GM23338 (cell line): Measurements from ENCODE around the gene KLHL25. TPM values are rescaled to one million over a fixed set of nuclear protein-coding genes. Genes with fewer than 3 reads are reported as not detected.
"Not testable (repeated sequence)": the region's sequence is repeated elsewhere in the genome, so short reads cannot be mapped to it uniquely, and the experiment has no call there.

Experiments used
- ATAC-seq: fragments of 200-7000 bp; cut with Tn5 transposase; 3 replicates; pipeline ENCODE4 v1.9.1; 2020
- DNase-seq: peaks from one replicate; pipeline ENCODE4 v3.0.0-alpha.2; 2015; ENCODE audit warnings: low spot score
- H2AFZ ChIP-seq: fragments of 200-600 bp; sonication (generic); 2 replicates; pipeline ENCODE4 v1.8.0; 2016; ENCODE audit warnings: antibody characterized with exemption, mild to moderate bottlenecking, moderate library complexity
- H3F3A ChIP-seq: fragments of 200-600 bp; sonication (generic); replicated peaks from 2 replicates; pipeline ENCODE4 v1.8.0; 2017; ENCODE audit warnings: antibody characterized with exemption, mixed run types, low read depth
- H3K27ac ChIP-seq: fragments of 200-600 bp; sonication (generic); 2 replicates; pipeline ENCODE4 v1.6.1; 2016; ENCODE audit warnings: low read depth
- H3K27me3 ChIP-seq: fragments of 200-600 bp; sonication (generic); 2 replicates; pipeline ENCODE4 v1.8.0; 2016; ENCODE audit warnings: mild to moderate bottlenecking, mixed run types, moderate library complexity; ENCODE audit not compliant: insufficient read depth
- H3K36me3 ChIP-seq: fragments of 200-600 bp; sonication (generic); 2 replicates; pipeline ENCODE4 v1.8.0; 2016; ENCODE audit warnings: mild to moderate bottlenecking; ENCODE audit not compliant: insufficient read depth
- H3K4me1 ChIP-seq: fragments of 200-600 bp; sonication (generic); 2 replicates; pipeline ENCODE4 v1.8.0; 2016; ENCODE audit warnings: mild to moderate bottlenecking, moderate library complexity; ENCODE audit not compliant: insufficient read depth
- H3K4me2 ChIP-seq: fragments of 200-600 bp; sonication (generic); 2 replicates; pipeline ENCODE4 v1.7.1; 2017; ENCODE audit warnings: mixed run types
- H3K4me3 ChIP-seq: fragments of 200-600 bp; sonication (generic); 2 replicates; pipeline ENCODE4 v1.6.1; 2016; ENCODE audit warnings: mixed run types
- H3K79me2 ChIP-seq: fragments of 200-600 bp; sonication (generic); replicated peaks from 2 replicates; pipeline ENCODE4 v1.8.0; 2017; ENCODE audit warnings: mild to moderate bottlenecking; ENCODE audit not compliant: insufficient read depth
- H3K9me2 ChIP-seq: fragments of 200-600 bp; sonication (generic); 2 replicates; pipeline ENCODE4 v1.8.0; 2017; ENCODE audit not compliant: insufficient read depth
- H4K20me1 ChIP-seq: fragments of 200-600 bp; sonication (generic); replicated peaks from 2 replicates; pipeline ENCODE4 v1.8.0; 2017; ENCODE audit warnings: mild to moderate bottlenecking; ENCODE audit not compliant: insufficient read depth
- H3K27ac Mint-ChIP-seq: 2 replicates; pipeline ENCODE4 v1.8.0; 2020; ENCODE audit warnings: inconsistent platforms, mild to moderate bottlenecking, moderate library complexity, mixed read lengths
- H3K27me3 Mint-ChIP-seq: 3 replicates; pipeline ENCODE4 v1.8.0; 2022; ENCODE audit warnings: low read depth, mild to moderate bottlenecking, moderate library complexity, mixed read lengths, inconsistent platforms; ENCODE audit not compliant: insufficient read depth, poor library complexity
- H3K36me3 Mint-ChIP-seq: 3 replicates; pipeline ENCODE4 v1.8.0; 2021; ENCODE audit warnings: low read depth, mild to moderate bottlenecking, inconsistent platforms, moderate library complexity, mixed read lengths
- H3K4me1 Mint-ChIP-seq: 3 replicates; pipeline ENCODE4 v1.8.0; 2020; ENCODE audit warnings: mild to moderate bottlenecking, inconsistent platforms, mixed read lengths
- H3K4me3 Mint-ChIP-seq: 3 replicates; pipeline ENCODE4 v1.8.0; 2021; ENCODE audit warnings: moderate library complexity, mild to moderate bottlenecking, inconsistent platforms, mixed read lengths
- H3K9me3 Mint-ChIP-seq: 3 replicates; pipeline ENCODE4 v1.8.0; 2020; ENCODE audit warnings: moderate library complexity, mild to moderate bottlenecking, inconsistent platforms, mixed read lengths
- CREB1 ChIP-seq: fragments of 250-450 bp; sonication (Bioruptor Pico); IDR thresholded peaks from 2 replicates; pipeline ENCODE4 v1.5.0; 2020; ENCODE audit warnings: low read depth, mild to moderate bottlenecking, moderate library complexity
- NANOG ChIP-seq: IDR thresholded peaks from 2 replicates; pipeline ENCODE4 v1.6.1; 2016; ENCODE audit warnings: antibody characterized with exemption, borderline replicate concordance
- STAT1 ChIP-seq: IDR thresholded peaks from one replicate; pipeline ENCODE4 v1.6.1; 2016; ENCODE audit warnings: antibody characterized with exemption; ENCODE audit not compliant: unreplicated experiment
- polyA plus RNA-seq: library from polyadenylated mRNA; unstranded; fragments of >200 nt; fragmentation: Nextera tagmentation; extraction: Ambion mirVana; gene quantifications from 2 replicates; pipeline ENCODE4 v1.2.1, GENCODE V29; 2016
- total RNA-seq: library from RNA; depleted of rRNA; stranded (reverse); fragments of >200 nt; shearing (Covaris generic); gene quantifications from 2 replicates; pipeline ENCODE4 v1.2.3, GENCODE V29; 2014
- TF ChIP-seq, protein P1 (sequence below), 2 experiments: fragments of 200-600 bp in 1 of 2; sonication (generic) in 1 of 2; conservative IDR thresholded peaks; 2 replicates each; pipeline versions ENCODE4 v1.5.1 to v1.6.1; 2016 to 2017; ENCODE audit warnings: antibody characterized with exemption in 2 of 2, low read depth in 2 of 2, mild to moderate bottlenecking in 2 of 2, moderate library complexity in 1 of 2
- TF ChIP-seq, protein P2 (sequence below): fragments of 250-450 bp; sonication (Bioruptor Pico); IDR thresholded peaks from 2 replicates; pipeline ENCODE4 v1.5.0; 2020; ENCODE audit warnings: mild to moderate bottlenecking, moderate library complexity
- TF ChIP-seq, protein P3 (sequence below): IDR thresholded peaks from one replicate; pipeline ENCODE4 v1.6.1; 2018; ENCODE audit warnings: antibody characterized with exemption; ENCODE audit not compliant: unreplicated experiment

The KLHL25 gene
- total and polyA plus RNA-seq, 2 experiments from 2014 or later = 5.2 to 28.5 TPM

DNA sequence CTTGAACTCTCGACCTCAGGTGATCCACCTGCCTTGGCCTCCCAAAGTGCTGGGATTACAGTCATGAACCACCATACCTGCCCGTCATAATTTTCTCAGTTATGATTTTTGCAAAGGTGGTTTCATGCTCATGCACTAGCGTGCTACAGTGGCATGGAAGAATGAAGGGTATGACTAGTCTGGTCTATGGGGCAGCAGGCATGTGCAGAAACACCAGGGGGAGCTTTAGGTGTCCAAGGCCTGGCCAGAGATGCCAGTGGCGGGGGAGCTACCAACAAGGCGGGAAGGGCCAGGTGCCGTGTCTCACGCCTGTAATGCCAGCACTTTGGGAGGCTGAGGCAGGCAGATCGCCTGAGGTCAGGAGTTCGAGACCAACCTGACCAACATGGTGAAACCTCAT lies 7.9 kb upstream of the KLHL25 start:
- not testable (repeated sequence) for H3K36me3 ChIP-seq, H3K27ac ChIP-seq, H3K9me2 ChIP-seq, H4K20me1 ChIP-seq, H3K36me3 Mint-ChIP-seq, H3K9me3 Mint-ChIP-seq, H2AFZ ChIP-seq, H3F3A ChIP-seq, H3K4me3 ChIP-seq, H3K27ac Mint-ChIP-seq, H3K4me1 Mint-ChIP-seq, H3K4me3 Mint-ChIP-seq, H3K79me2 ChIP-seq, H3K4me1 ChIP-seq, H3K4me2 ChIP-seq, H3K27me3 ChIP-seq
- H3K27me3 Mint-ChIP-seq = peaks cover 15% of the 10 kb centered on the region
- DNase-seq (peak; percentile 19), ATAC-seq (peak; percentile 39; the same call in 2 of the 3 replicates)
- TF ChIP-seq, protein P1, sequence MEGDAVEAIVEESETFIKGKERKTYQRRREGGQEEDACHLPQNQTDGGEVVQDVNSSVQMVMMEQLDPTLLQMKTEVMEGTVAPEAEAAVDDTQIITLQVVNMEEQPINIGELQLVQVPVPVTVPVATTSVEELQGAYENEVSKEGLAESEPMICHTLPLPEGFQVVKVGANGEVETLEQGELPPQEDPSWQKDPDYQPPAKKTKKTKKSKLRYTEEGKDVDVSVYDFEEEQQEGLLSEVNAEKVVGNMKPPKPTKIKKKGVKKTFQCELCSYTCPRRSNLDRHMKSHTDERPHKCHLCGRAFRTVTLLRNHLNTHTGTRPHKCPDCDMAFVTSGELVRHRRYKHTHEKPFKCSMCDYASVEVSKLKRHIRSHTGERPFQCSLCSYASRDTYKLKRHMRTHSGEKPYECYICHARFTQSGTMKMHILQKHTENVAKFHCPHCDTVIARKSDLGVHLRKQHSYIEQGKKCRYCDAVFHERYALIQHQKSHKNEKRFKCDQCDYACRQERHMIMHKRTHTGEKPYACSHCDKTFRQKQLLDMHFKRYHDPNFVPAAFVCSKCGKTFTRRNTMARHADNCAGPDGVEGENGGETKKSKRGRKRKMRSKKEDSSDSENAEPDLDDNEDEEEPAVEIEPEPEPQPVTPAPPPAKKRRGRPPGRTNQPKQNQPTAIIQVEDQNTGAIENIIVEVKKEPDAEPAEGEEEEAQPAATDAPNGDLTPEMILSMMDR (conservative IDR thresholded peaks at IDR 0.05; ENCODE audit: low read depth in 2 of 2) = peak; percentile 34 to 53; a peak in 3 of 4 replicates

DNA sequence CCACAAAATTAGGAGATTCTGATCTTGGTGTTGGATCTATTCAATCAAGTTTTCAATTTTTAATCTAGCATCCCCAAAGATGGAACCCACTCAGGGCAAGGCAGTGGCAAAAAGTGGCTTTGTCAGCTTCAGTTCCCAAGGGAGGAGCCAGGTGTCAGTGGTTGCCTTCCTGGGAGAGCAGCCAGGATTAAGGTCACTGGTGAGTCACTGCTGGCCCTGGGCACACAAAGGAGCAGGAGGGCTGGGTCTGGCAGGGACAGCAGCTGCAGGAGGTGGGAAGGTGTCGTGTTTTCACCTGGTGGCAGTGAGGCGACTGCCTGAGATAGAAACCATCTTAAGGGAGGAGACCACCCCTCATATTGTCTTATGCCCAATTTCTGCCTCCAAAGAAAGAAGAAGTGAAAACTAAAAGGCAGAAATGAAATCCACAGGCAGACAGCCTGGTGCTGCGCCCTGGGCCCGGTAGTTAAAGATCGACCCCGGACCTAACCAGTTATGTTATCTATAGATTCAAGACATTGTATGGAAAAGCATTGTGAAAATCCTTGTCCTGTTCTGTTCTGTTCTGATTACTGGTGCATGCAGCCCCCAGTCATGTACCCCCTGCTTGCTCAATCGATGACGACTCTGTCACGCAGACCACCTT lies 5.9 kb upstream of the KLHL25 start:
- H3K27ac Mint-ChIP-seq = no peak overlapping the region
- no peak overlapping the region for H3K4me3 ChIP-seq
- H3K9me2 ChIP-seq = peaks cover 3% of the 10 kb centered on the region; the same call in 1 of the 2 replicates
- H3K4me2 ChIP-seq = no peak overlapping the region
- H3K9me3 Mint-ChIP-seq = no peaks in the 10 kb centered on the region; the same call in 2 of the 3 replicates
- no peak overlapping the region for H3K27ac ChIP-seq
- H3K4me3 Mint-ChIP-seq = no peak overlapping the region
- H3K27me3 ChIP-seq = no peaks in the 10 kb centered on the region
- H3K27me3 Mint-ChIP-seq = peaks cover 19% of the 10 kb centered on the region
- H2AFZ ChIP-seq = no peak overlapping the region
- H3K36me3 ChIP-seq = no peaks in the 10 kb centered on the region
- ATAC-seq = peak; percentile 52; the same call in 2 of the 3 replicates
- peaks cover 3% of the 10 kb centered on the region for H3K4me1 Mint-ChIP-seq
- no peaks in the 10 kb centered on the region; the same call in 1 of the 3 replicates for H3K36me3 Mint-ChIP-seq
- H3F3A ChIP-seq = no peaks in the 10 kb centered on the region
- TF ChIP-seq, protein P2, sequence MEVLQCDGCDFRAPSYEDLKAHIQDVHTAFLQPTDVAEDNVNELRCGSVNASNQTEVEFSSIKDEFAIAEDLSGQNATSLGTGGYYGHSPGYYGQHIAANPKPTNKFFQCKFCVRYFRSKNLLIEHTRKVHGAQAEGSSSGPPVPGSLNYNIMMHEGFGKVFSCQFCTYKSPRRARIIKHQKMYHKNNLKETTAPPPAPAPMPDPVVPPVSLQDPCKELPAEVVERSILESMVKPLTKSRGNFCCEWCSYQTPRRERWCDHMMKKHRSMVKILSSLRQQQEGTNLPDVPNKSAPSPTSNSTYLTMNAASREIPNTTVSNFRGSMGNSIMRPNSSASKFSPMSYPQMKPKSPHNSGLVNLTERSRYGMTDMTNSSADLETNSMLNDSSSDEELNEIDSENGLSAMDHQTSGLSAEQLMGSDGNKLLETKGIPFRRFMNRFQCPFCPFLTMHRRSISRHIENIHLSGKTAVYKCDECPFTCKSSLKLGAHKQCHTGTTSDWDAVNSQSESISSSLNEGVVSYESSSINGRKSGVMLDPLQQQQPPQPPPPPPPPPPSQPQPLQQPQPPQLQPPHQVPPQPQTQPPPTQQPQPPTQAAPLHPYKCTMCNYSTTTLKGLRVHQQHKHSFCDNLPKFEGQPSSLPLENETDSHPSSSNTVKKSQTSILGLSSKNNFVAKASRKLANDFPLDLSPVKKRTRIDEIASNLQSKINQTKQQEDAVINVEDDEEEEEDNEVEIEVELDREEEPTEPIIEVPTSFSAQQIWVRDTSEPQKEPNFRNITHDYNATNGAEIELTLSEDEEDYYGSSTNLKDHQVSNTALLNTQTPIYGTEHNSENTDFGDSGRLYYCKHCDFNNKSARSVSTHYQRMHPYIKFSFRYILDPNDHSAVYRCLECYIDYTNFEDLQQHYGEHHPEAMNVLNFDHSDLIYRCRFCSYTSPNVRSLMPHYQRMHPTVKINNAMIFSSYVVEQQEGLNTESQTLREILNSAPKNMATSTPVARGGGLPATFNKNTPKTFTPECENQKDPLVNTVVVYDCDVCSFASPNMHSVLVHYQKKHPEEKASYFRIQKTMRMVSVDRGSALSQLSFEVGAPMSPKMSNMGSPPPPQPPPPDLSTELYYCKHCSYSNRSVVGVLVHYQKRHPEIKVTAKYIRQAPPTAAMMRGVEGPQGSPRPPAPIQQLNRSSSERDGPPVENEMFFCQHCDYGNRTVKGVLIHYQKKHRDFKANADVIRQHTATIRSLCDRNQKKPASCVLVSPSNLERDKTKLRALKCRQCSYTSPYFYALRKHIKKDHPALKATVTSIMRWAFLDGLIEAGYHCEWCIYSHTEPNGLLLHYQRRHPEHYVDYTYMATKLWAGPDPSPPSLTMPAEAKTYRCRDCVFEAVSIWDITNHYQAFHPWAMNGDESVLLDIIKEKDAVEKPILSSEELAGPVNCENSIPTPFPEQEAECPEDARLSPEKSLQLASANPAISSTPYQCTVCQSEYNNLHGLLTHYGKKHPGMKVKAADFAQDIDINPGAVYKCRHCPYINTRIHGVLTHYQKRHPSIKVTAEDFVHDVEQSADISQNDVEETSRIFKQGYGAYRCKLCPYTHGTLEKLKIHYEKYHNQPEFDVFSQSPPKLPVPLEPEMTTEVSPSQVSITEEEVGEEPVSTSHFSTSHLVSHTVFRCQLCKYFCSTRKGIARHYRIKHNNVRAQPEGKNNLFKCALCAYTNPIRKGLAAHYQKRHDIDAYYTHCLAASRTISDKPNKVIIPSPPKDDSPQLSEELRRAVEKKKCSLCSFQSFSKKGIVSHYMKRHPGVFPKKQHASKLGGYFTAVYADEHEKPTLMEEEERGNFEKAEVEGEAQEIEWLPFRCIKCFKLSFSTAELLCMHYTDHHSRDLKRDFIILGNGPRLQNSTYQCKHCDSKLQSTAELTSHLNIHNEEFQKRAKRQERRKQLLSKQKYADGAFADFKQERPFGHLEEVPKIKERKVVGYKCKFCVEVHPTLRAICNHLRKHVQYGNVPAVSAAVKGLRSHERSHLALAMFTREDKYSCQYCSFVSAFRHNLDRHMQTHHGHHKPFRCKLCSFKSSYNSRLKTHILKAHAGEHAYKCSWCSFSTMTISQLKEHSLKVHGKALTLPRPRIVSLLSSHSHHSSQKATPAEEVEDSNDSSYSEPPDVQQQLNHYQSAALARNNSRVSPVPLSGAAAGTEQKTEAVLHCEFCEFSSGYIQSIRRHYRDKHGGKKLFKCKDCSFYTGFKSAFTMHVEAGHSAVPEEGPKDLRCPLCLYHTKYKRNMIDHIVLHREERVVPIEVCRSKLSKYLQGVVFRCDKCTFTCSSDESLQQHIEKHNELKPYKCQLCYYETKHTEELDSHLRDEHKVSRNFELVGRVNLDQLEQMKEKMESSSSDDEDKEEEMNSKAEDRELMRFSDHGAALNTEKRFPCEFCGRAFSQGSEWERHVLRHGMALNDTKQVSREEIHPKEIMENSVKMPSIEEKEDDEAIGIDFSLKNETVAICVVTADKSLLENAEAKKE (CRISPR knock-in tag) = no peak
- TF ChIP-seq NANOG (no peak), STAT1 (no peak), CREB1 (CRISPR knock-in tag) (no peak)
- TF ChIP-seq, protein P1 (conservative IDR thresholded peaks at IDR 0.05; ENCODE audit: low read depth in 2 of 2) = 0 out of 4 replicates have a peak, but pooled peaks of 1 of the 2 experiments have one; percentile 22
- TF ChIP-seq, protein P3, sequence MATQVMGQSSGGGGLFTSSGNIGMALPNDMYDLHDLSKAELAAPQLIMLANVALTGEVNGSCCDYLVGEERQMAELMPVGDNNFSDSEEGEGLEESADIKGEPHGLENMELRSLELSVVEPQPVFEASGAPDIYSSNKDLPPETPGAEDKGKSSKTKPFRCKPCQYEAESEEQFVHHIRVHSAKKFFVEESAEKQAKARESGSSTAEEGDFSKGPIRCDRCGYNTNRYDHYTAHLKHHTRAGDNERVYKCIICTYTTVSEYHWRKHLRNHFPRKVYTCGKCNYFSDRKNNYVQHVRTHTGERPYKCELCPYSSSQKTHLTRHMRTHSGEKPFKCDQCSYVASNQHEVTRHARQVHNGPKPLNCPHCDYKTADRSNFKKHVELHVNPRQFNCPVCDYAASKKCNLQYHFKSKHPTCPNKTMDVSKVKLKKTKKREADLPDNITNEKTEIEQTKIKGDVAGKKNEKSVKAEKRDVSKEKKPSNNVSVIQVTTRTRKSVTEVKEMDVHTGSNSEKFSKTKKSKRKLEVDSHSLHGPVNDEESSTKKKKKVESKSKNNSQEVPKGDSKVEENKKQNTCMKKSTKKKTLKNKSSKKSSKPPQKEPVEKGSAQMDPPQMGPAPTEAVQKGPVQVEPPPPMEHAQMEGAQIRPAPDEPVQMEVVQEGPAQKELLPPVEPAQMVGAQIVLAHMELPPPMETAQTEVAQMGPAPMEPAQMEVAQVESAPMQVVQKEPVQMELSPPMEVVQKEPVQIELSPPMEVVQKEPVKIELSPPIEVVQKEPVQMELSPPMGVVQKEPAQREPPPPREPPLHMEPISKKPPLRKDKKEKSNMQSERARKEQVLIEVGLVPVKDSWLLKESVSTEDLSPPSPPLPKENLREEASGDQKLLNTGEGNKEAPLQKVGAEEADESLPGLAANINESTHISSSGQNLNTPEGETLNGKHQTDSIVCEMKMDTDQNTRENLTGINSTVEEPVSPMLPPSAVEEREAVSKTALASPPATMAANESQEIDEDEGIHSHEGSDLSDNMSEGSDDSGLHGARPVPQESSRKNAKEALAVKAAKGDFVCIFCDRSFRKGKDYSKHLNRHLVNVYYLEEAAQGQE = no peak
- H3K4me1 ChIP-seq = peaks cover 3% of the 10 kb centered on the region
- H3K79me2 ChIP-seq = no peaks in the 10 kb centered on the region
- H4K20me1 ChIP-seq = no peaks in the 10 kb centered on the region
- peak; percentile 38 for DNase-seq
